ENCODE data around the gene ELMO2.

The ELMO2 gene

GRCh38 chr20:46330831-46331371 is 75.5 kb downstream of the ELMO2 start:
- DNase-seq: no peak

GRCh38 chr20:46330072-46330763 is 76.2 kb downstream of the ELMO2 start:
- no peak for DNase-seq

- no peak for DNase-seq
Observed at GRCh38 chr20:46328200-46328882, 78.1 kb downstream of the ELMO2 start.

GRCh38 chr20:46327557-46327956 is 78.9 kb downstream of the ELMO2 start:
- DNase-seq: no peak

- DNase-seq: no peak
Observed at GRCh38 chr20:46325789-46326188, 80.6 kb downstream of the ELMO2 start.

GRCh38 chr20:46324960-46325703 is 81.3 kb downstream of the ELMO2 start:
- peak; percentile 19 for DNase-seq

GRCh38 chr20:46324379-46324778 is 82.0 kb downstream of the ELMO2 start:
- no peak for DNase-seq

- DNase-seq: no peak
Observed at GRCh38 chr20:46323557-46323956, 82.9 kb downstream of the ELMO2 start.

- DNase-seq: no peak
Observed at GRCh38 chr20:46322641-46323040, 83.8 kb downstream of the ELMO2 start.

GRCh38 chr20:46317685-46318177 is 88.7 kb downstream of the ELMO2 start:
- DNase-seq: no peak

GRCh38 chr20:46316984-46317684 is 89.3 kb downstream of the ELMO2 start:
- DNase-seq: no peak
